Ascending aorta (tissue), 2 donors: Measurements from ENCODE around the gene IL23A. TPM values are rescaled to one million over a fixed set of nuclear protein-coding genes. Genes with fewer than 3 reads are reported as not detected.

Experiments
- DNase-seq, 2 donors: peaks; one replicate each; pipeline ENCODE4 v3.0.0-alpha.2; 2019; ENCODE audit warnings: low spot score in 2 of 2
- H3K27ac ChIP-seq, 2 donors: fragments of 200-600 bp; sonication (generic); one replicate each; pipeline ENCODE4 v1.5.1; 2016 to 2017; ENCODE audit warnings: mild to moderate bottlenecking in 1 of 2
- H3K27me3 ChIP-seq: fragments of 200-600 bp; sonication (generic); one replicate; pipeline ENCODE4 v1.5.1; 2017
- H3K36me3 ChIP-seq, 2 donors: fragments of 200-600 bp; sonication (generic); one replicate each; pipeline ENCODE4 v1.5.1; 2016
- H3K4me1 ChIP-seq, 2 donors: fragments of 200-600 bp; sonication (generic); one replicate each; pipeline ENCODE4 v1.5.1; 2016 to 2017; ENCODE audit warnings: mild to moderate bottlenecking in 1 of 2
- H3K4me3 ChIP-seq, 2 donors: fragments of 200-600 bp; sonication (generic); one replicate each; pipeline ENCODE4 v1.5.1; 2016 to 2017; ENCODE audit warnings: mild to moderate bottlenecking in 1 of 2
- H3K9me3 ChIP-seq, 2 donors: fragments of 200-600 bp; sonication (generic); one replicate each; pipeline ENCODE4 v1.5.1; 2016
- CTCF ChIP-seq, 3 experiments: fragments of 200-600 bp in 2 of 3; fragments of 450-650 bp in 1 of 3; sonication (generic) in 2 of 3; IDR thresholded peaks; one replicate each; pipeline ENCODE4 v1.5.1; 2016 to 2019; ENCODE audit warnings: antibody characterized with exemption in 3 of 3, mild to moderate bottlenecking in 1 of 3, moderate library complexity in 1 of 3
- intact Hi-C: fragments of 100-400 bp; cut with DNase I; formaldehyde crosslinking; loops from one replicate; pipeline ENCODE4 v1.15.1; 2023
- total RNA-seq: library from RNA; depleted of rRNA; stranded (reverse); fragments of >200 nt; gene quantifications from one replicate; pipeline ENCODE4 v1.1.0, GENCODE V29; 2016

Gene IL23A
- total RNA-seq, result not detected

- no peak for TF ChIP-seq CTCF (IDR thresholded peaks at IDR 0.05)
- intact Hi-C loops, result no loop called here
- peaks cover 5 to 22% of the 10 kb centered on the region in 2 donors for H3K36me3 ChIP-seq
- H3K4me1 ChIP-seq, result peaks cover 0 to 3% of the 10 kb centered on the region in 2 donors
- DNase-seq, result no peak
- H3K27ac ChIP-seq, result no peak within 1 kb of the TSS
- H3K27me3 ChIP-seq, result no peaks in the 10 kb centered on the region
- no peaks in the 10 kb centered on the region for H3K9me3 ChIP-seq
- H3K4me3 ChIP-seq, result no peak within 1 kb of the TSS
Measured at GRCh38 chr12:56338308-56339157, at the start of gene IL23A. TSS of gene IL23A (plus strand) at chr12:56338884. CDS start at chr12:56339045, 161 bp downstream.

DNA sequence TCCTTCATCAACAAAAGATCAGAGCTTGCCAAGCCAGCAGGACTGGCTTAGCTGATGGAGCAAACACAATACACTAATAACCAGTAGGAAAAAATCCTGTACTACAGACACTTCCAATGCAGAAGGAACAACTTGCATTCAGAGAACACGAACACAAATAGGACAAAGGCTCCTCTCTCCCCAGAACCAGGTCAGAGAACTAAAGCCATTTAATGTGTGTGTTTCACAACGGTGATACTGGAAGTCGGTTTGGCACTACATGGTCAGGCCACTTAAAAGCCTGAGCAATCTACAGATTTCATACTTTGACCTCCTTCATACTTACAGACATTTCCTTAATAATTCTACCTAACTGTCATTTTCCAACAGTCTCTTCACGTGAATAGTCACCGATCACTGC lies 44.9 kb upstream of the IL23A start:
- no peak for DNase-seq
- Histone ChIP-seq H3K27me3 (no peaks in the 10 kb centered on the region), H3K4me3 (no peak overlapping the region), H3K36me3 (peaks cover 16 to 22% of the 10 kb centered on the region in 2 donors), H3K9me3 (no peaks in the 10 kb centered on the region), H3K27ac (no peak overlapping the region), H3K4me1 (peaks cover 5 to 11% of the 10 kb centered on the region in 2 donors)
- intact Hi-C loops, result no loop called here
- no peak for TF ChIP-seq CTCF (IDR thresholded peaks at IDR 0.05)

- Histone ChIP-seq H3K27ac (no peak overlapping the region), H3K27me3 (no peaks in the 10 kb centered on the region)
- intact Hi-C loops, result no loop called here
Measured at GRCh38 chr12:56296295-56296694, 42.4 kb upstream of the IL23A start.

GRCh38 chr12:56297400-56297799 lies 41.3 kb upstream of the IL23A start:
- intact Hi-C loops, result no loop called here
- H3K4me1 ChIP-seq, result peaks cover 9 to 25% of the 10 kb centered on the region in 2 donors
- H3K27ac ChIP-seq, result no peak overlapping the region
- DNase-seq, result no peak
- H3K4me3 ChIP-seq, result no peak overlapping the region
- H3K9me3 ChIP-seq, result no peaks in the 10 kb centered on the region
- TF ChIP-seq CTCF (IDR thresholded peaks at IDR 0.05), result no peak
- no peaks in the 10 kb centered on the region for H3K27me3 ChIP-seq
- peaks cover 0 to 5% of the 10 kb centered on the region in 2 donors for H3K36me3 ChIP-seq

More at GRCh38 chr12:56296295-56296694, 42.4 kb upstream of the IL23A start:
- Histone ChIP-seq H3K36me3 (peaks cover 4 to 9% of the 10 kb centered on the region in 2 donors), H3K4me3 (no peak overlapping the region), H3K9me3 (no peaks in the 10 kb centered on the region), H3K4me1 (peaks cover 9 to 20% of the 10 kb centered on the region in 2 donors)
- no peak for TF ChIP-seq CTCF (IDR thresholded peaks at IDR 0.05)
- no peak for DNase-seq

DNA sequence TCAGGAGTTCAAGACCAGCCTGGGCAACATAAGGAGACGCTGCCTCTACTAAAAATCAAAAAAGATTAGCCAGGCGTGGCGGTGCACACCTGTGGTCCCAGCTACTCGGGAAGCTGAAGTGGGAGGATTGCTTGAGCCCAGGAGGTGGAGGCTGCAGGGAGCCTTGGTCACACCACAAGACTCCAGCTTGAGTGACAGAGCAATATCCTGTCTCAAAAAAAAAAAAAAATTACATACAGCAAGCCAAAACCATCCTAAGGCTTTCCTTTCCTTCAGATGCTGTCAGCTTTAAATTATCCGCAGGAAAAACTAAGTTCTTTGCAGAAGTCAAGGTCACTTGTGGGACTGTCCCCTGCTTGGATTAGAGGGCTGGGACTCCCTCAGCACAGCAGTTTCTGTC lies 39.9 kb upstream of the IL23A start:
- peaks cover 9 to 25% of the 10 kb centered on the region in 2 donors for H3K4me1 ChIP-seq
- no peaks in the 10 kb centered on the region for H3K9me3 ChIP-seq
- TF ChIP-seq CTCF (IDR thresholded peaks at IDR 0.05), result no peak
- intact Hi-C loops, result no loop called here
- peaks cover 0 to 5% of the 10 kb centered on the region in 2 donors for H3K36me3 ChIP-seq
- no peaks in the 10 kb centered on the region for H3K27me3 ChIP-seq
- peak overlapping the region; percentile 91 to 96 for H3K27ac ChIP-seq
- H3K4me3 ChIP-seq, result peak overlapping the region; percentile 82 to 93
- no peak for DNase-seq
